Measurements from ENCODE around the gene CDK8.
"Not testable (repeated sequence)": the region's sequence is repeated elsewhere in the genome, so short reads cannot be mapped to it uniquely, and the experiment has no call there.

The CDK8 gene

GRCh38 chr13:26308250-26308649 is 54.3 kb downstream of the CDK8 start:
- TF ChIP-seq CTCF (IDR thresholded peaks at IDR 0.05; ENCODE audit: low read depth, low read length) (no peak), EZH2phosphoT487 (IDR thresholded peaks at IDR 0.05; ENCODE audit: low read depth) (no peak)
- Histone ChIP-seq H3K4me3 (ENCODE audit: low read length) (no peak overlapping the region), H3K9me3 (ENCODE audit: insufficient read depth, low read length) (no peaks in the 10 kb centered on the region), H3K4me2 (ENCODE audit: low read length) (no peak overlapping the region), H2AFZ (ENCODE audit: low read depth, low read length) (no peak overlapping the region), H3K4me1 (ENCODE audit: low read length) (no peaks in the 10 kb centered on the region), H3K79me2 (ENCODE audit: low read length) (peaks cover 67% of the 10 kb centered on the region), H4K20me1 (ENCODE audit: insufficient read depth, low read length) (peaks cover 26% of the 10 kb centered on the region), H3K27me3 (ENCODE audit: low read depth, low read length) (no peaks in the 10 kb centered on the region), H3K9ac (ENCODE audit: low read length) (no peak overlapping the region), H3K27ac (ENCODE audit: low read length) (no peak overlapping the region), H3K36me3 (replicated peaks; ENCODE audit: low read depth, low read length) (no peaks in the 10 kb centered on the region)

GRCh38 chr13:26308836-26309235 is 54.9 kb downstream of the CDK8 start:
- peaks cover 30% of the 10 kb centered on the region for H4K20me1 ChIP-seq (ENCODE audit: insufficient read depth, low read length)
- no peak overlapping the region for H3K4me3 ChIP-seq (ENCODE audit: low read length)
- H3K4me1 ChIP-seq (ENCODE audit: low read length), result no peaks in the 10 kb centered on the region
- H3K4me2 ChIP-seq (ENCODE audit: low read length), result no peak overlapping the region
- no peaks in the 10 kb centered on the region for H3K36me3 ChIP-seq (replicated peaks; ENCODE audit: low read depth, low read length)
- H3K79me2 ChIP-seq (ENCODE audit: low read length), result peaks cover 67% of the 10 kb centered on the region
- H3K9me3 ChIP-seq (ENCODE audit: insufficient read depth, low read length), result no peaks in the 10 kb centered on the region
- H3K27ac ChIP-seq (ENCODE audit: low read length), result no peak overlapping the region
- H3K27me3 ChIP-seq (ENCODE audit: low read depth, low read length), result no peaks in the 10 kb centered on the region
- H3K9ac ChIP-seq (ENCODE audit: low read length), result no peak overlapping the region
- TF ChIP-seq CTCF (IDR thresholded peaks at IDR 0.05; ENCODE audit: low read depth, low read length) (no peak), EZH2phosphoT487 (IDR thresholded peaks at IDR 0.05; ENCODE audit: low read depth) (no peak)
- H2AFZ ChIP-seq (ENCODE audit: low read depth, low read length), result no peak overlapping the region

- TF ChIP-seq EZH2phosphoT487 (IDR thresholded peaks at IDR 0.05; ENCODE audit: low read depth), result no peak
- no peak for TF ChIP-seq CTCF (IDR thresholded peaks at IDR 0.05; ENCODE audit: low read depth, low read length)
- Histone ChIP-seq H2AFZ (ENCODE audit: low read depth, low read length) (no peak overlapping the region), H3K36me3 (replicated peaks; ENCODE audit: low read depth, low read length) (no peaks in the 10 kb centered on the region), H3K4me3 (ENCODE audit: low read length) (no peak overlapping the region), H3K27ac (ENCODE audit: low read length) (no peak overlapping the region), H4K20me1 (ENCODE audit: insufficient read depth, low read length) (peaks cover 30% of the 10 kb centered on the region), H3K79me2 (ENCODE audit: low read length) (peaks cover 73% of the 10 kb centered on the region), H3K27me3 (ENCODE audit: low read depth, low read length) (no peaks in the 10 kb centered on the region), H3K9ac (ENCODE audit: low read length) (no peak overlapping the region), H3K9me3 (ENCODE audit: insufficient read depth, low read length) (no peaks in the 10 kb centered on the region), H3K4me2 (ENCODE audit: low read length) (no peak overlapping the region), H3K4me1 (ENCODE audit: low read length) (no peaks in the 10 kb centered on the region)
Measured at GRCh38 chr13:26310003-26310402, 56.1 kb downstream of the CDK8 start.

- H3K79me2 ChIP-seq (ENCODE audit: low read length), result peaks cover 76% of the 10 kb centered on the region
Measured at GRCh38 chr13:26310470-26310869, 56.5 kb downstream of the CDK8 start.

GRCh38 chr13:26312019-26312418 is 58.1 kb downstream of the CDK8 start:
- H3K27me3 ChIP-seq (ENCODE audit: low read depth, low read length), result not testable (repeated sequence)
- H3K79me2 ChIP-seq (ENCODE audit: low read length), result peaks cover 69% of the 10 kb centered on the region

More at GRCh38 chr13:26310470-26310869, 56.5 kb downstream of the CDK8 start:
- no peak overlapping the region for H3K27ac ChIP-seq (ENCODE audit: low read length)
- no peaks in the 10 kb centered on the region for H3K36me3 ChIP-seq (replicated peaks; ENCODE audit: low read depth, low read length)
- no peaks in the 10 kb centered on the region for H3K27me3 ChIP-seq (ENCODE audit: low read depth, low read length)
- TF ChIP-seq CTCF (IDR thresholded peaks at IDR 0.05; ENCODE audit: low read depth, low read length) (no peak), EZH2phosphoT487 (IDR thresholded peaks at IDR 0.05; ENCODE audit: low read depth) (no peak)
- H3K4me2 ChIP-seq (ENCODE audit: low read length), result no peak overlapping the region
- peaks cover 34% of the 10 kb centered on the region for H4K20me1 ChIP-seq (ENCODE audit: insufficient read depth, low read length)
- H3K9me3 ChIP-seq (ENCODE audit: insufficient read depth, low read length), result no peaks in the 10 kb centered on the region
- H3K4me3 ChIP-seq (ENCODE audit: low read length), result no peak overlapping the region
- no peak overlapping the region for H3K9ac ChIP-seq (ENCODE audit: low read length)
- H3K4me1 ChIP-seq (ENCODE audit: low read length), result no peaks in the 10 kb centered on the region
- no peak overlapping the region for H2AFZ ChIP-seq (ENCODE audit: low read depth, low read length)

GRCh38 chr13:26316095-26316494 is 62.2 kb downstream of the CDK8 start:
- not testable (repeated sequence) for H3K4me2 ChIP-seq (ENCODE audit: low read length); H3K9ac ChIP-seq (ENCODE audit: low read length); H2AFZ ChIP-seq (ENCODE audit: low read depth, low read length); H3K4me3 ChIP-seq (ENCODE audit: low read length); H3K36me3 ChIP-seq (replicated peaks; ENCODE audit: low read depth, low read length); H3K9me3 ChIP-seq (ENCODE audit: insufficient read depth, low read length); H3K27ac ChIP-seq (ENCODE audit: low read length); H3K4me1 ChIP-seq (ENCODE audit: low read length); H3K27me3 ChIP-seq (ENCODE audit: low read depth, low read length)
- Histone ChIP-seq H4K20me1 (ENCODE audit: insufficient read depth, low read length) (peaks cover 17% of the 10 kb centered on the region; the same call in 1 of the 2 replicates), H3K79me2 (ENCODE audit: low read length) (peaks cover 38% of the 10 kb centered on the region)

More at GRCh38 chr13:26312019-26312418, 58.1 kb downstream of the CDK8 start:
- not testable (repeated sequence) for H3K4me3 ChIP-seq (ENCODE audit: low read length); H3K36me3 ChIP-seq (replicated peaks; ENCODE audit: low read depth, low read length); H3K27ac ChIP-seq (ENCODE audit: low read length); H3K9ac ChIP-seq (ENCODE audit: low read length); H3K9me3 ChIP-seq (ENCODE audit: insufficient read depth, low read length); H3K4me1 ChIP-seq (ENCODE audit: low read length); H2AFZ ChIP-seq (ENCODE audit: low read depth, low read length); H3K4me2 ChIP-seq (ENCODE audit: low read length)
- H4K20me1 ChIP-seq (ENCODE audit: insufficient read depth, low read length), result peaks cover 36% of the 10 kb centered on the region
